DOHH2 (cell line): ENCODE measurements around the gene EGFLAM.

Source experiments
- H3F3A ChIP-seq: fragments of 200-600 bp; sonication (generic), shearing (Covaris generic); 2 replicates; pipeline ENCODE4 v1.6.0; 2016; ENCODE audit warnings: antibody characterized with exemption, mild to moderate bottlenecking; ENCODE audit not compliant: control insufficient read depth, insufficient read depth
- H3K27ac ChIP-seq: fragments of 200-600 bp; sonication (generic); 2 replicates; pipeline ENCODE4 v1.5.1; 2014; ENCODE audit warnings: low read depth, mild to moderate bottlenecking, low read length, moderate library complexity
- H3K27me3 ChIP-seq: fragments of 200-600 bp; sonication (generic); 2 replicates; pipeline ENCODE4 v1.6.1; 2014; ENCODE audit warnings: mild to moderate bottlenecking, low read length, mixed read lengths; ENCODE audit not compliant: control insufficient read depth
- H3K36me3 ChIP-seq: fragments of 200-600 bp; sonication (generic); 2 replicates; pipeline ENCODE4 v1.6.1; 2014; ENCODE audit warnings: mild to moderate bottlenecking, low read length, moderate library complexity, mixed read lengths; ENCODE audit not compliant: control insufficient read depth
- H3K4me1 ChIP-seq: fragments of 200-600 bp; sonication (generic); 2 replicates; pipeline ENCODE4 v1.6.1; 2014; ENCODE audit warnings: mild to moderate bottlenecking, low read length, mixed read lengths; ENCODE audit not compliant: control insufficient read depth
- H3K4me2 ChIP-seq: fragments of 200-600 bp; sonication (generic); 2 replicates; pipeline ENCODE4 v1.6.0; 2014; ENCODE audit warnings: mild to moderate bottlenecking, low read length, moderate library complexity
- H3K4me3 ChIP-seq: fragments of 200-600 bp; sonication (generic); 2 replicates; pipeline ENCODE4 v1.5.1; 2014; ENCODE audit warnings: mild to moderate bottlenecking, low read length, mixed read lengths
- H3K79me2 ChIP-seq: fragments of 200-600 bp; sonication (generic); 2 replicates; pipeline ENCODE4 v1.6.1; 2014; ENCODE audit warnings: mild to moderate bottlenecking, low read length, mixed read lengths; ENCODE audit not compliant: control insufficient read depth
- H3K9me2 ChIP-seq: fragments of 200-600 bp; sonication (generic); replicated peaks from 2 replicates; pipeline ENCODE4 v1.6.1; 2014; ENCODE audit warnings: mild to moderate bottlenecking, low read length, mixed read lengths; ENCODE audit not compliant: control insufficient read depth
- H3K9me3 ChIP-seq: fragments of 200-600 bp; sonication (generic); 2 replicates; pipeline ENCODE4 v1.6.1; 2014; ENCODE audit warnings: antibody characterized with exemption, low read length, mixed read lengths; ENCODE audit not compliant: control insufficient read depth, insufficient read depth
- H4K20me1 ChIP-seq: fragments of 200-600 bp; sonication (generic); 2 replicates; pipeline ENCODE4 v1.6.0; 2014; ENCODE audit warnings: low read depth, mild to moderate bottlenecking, antibody characterized with exemption, low read length, moderate library complexity; ENCODE audit not compliant: control insufficient read depth, insufficient read depth
- EZH2phosphoT487 ChIP-seq: fragments of 200-600 bp; sonication (generic); IDR thresholded peaks from 2 replicates; pipeline ENCODE4 v1.6.1; 2017; ENCODE audit warnings: borderline replicate concordance, mild to moderate bottlenecking, antibody characterized with exemption, low read length, moderate library complexity, mixed read lengths
- TF ChIP-seq, protein P1 (sequence below): fragments of 200-600 bp; sonication (generic); IDR thresholded peaks from one replicate; pipeline ENCODE4 v1.5.1; 2014; ENCODE audit warnings: antibody characterized with exemption, mild to moderate bottlenecking, low read depth, low read length; ENCODE audit not compliant: poor library complexity, severe bottlenecking

EGFLAM gene

GRCh38 chr5:38471709-38472108, 213.3 kb downstream of the EGFLAM start:
- H3K79me2 ChIP-seq = no peaks in the 10 kb centered on the region
- no peaks in the 10 kb centered on the region for H3F3A ChIP-seq
- no peaks in the 10 kb centered on the region for H3K36me3 ChIP-seq
- no peaks in the 10 kb centered on the region for H3K9me2 ChIP-seq
- H3K4me2 ChIP-seq = no peak overlapping the region
- no peak overlapping the region for H3K4me3 ChIP-seq
- no peaks in the 10 kb centered on the region for H3K4me1 ChIP-seq
- no peaks in the 10 kb centered on the region for H3K9me3 ChIP-seq
- H4K20me1 ChIP-seq = no peaks in the 10 kb centered on the region
- H3K27ac ChIP-seq = no peak overlapping the region
- no peak for TF ChIP-seq EZH2phosphoT487
- TF ChIP-seq, protein P1, sequence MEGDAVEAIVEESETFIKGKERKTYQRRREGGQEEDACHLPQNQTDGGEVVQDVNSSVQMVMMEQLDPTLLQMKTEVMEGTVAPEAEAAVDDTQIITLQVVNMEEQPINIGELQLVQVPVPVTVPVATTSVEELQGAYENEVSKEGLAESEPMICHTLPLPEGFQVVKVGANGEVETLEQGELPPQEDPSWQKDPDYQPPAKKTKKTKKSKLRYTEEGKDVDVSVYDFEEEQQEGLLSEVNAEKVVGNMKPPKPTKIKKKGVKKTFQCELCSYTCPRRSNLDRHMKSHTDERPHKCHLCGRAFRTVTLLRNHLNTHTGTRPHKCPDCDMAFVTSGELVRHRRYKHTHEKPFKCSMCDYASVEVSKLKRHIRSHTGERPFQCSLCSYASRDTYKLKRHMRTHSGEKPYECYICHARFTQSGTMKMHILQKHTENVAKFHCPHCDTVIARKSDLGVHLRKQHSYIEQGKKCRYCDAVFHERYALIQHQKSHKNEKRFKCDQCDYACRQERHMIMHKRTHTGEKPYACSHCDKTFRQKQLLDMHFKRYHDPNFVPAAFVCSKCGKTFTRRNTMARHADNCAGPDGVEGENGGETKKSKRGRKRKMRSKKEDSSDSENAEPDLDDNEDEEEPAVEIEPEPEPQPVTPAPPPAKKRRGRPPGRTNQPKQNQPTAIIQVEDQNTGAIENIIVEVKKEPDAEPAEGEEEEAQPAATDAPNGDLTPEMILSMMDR = no peak
- 0 out of 2 replicates have a peak, but pooled peaks cover 11% of the 10 kb centered on the region for H3K27me3 ChIP-seq

DNA sequence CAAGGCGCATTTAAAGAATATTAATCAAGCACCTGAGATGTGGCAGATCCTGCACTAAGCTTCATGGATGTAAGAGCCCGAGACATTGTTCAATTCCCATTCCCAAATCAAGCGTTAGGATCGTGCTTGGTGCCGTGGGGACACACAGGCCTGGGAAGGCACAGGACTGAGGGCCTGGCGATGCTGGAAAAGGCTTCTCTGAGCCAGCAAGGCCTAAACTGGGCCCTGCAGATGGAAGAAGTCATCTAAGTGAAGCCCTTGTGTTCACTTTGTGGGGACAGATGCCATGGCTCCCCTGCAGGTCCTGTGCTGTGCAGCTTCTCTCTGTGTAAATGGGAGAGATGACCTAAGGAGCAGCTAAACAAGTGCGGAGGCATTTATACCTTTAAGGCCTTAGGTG, 214.2 kb downstream of the EGFLAM start:
- Histone ChIP-seq H3K27ac (no peak overlapping the region), H3K4me3 (no peak overlapping the region), H3K27me3 (0 out of 2 replicates have a peak, but pooled peaks cover 11% of the 10 kb centered on the region), H3K9me2 (no peaks in the 10 kb centered on the region), H3F3A (no peaks in the 10 kb centered on the region), H3K4me2 (no peak overlapping the region), H4K20me1 (no peaks in the 10 kb centered on the region), H3K79me2 (no peaks in the 10 kb centered on the region), H3K4me1 (no peaks in the 10 kb centered on the region), H3K36me3 (no peaks in the 10 kb centered on the region), H3K9me3 (no peaks in the 10 kb centered on the region)
- TF ChIP-seq EZH2phosphoT487 = no peak
- TF ChIP-seq, protein P1 = no peak

DNA sequence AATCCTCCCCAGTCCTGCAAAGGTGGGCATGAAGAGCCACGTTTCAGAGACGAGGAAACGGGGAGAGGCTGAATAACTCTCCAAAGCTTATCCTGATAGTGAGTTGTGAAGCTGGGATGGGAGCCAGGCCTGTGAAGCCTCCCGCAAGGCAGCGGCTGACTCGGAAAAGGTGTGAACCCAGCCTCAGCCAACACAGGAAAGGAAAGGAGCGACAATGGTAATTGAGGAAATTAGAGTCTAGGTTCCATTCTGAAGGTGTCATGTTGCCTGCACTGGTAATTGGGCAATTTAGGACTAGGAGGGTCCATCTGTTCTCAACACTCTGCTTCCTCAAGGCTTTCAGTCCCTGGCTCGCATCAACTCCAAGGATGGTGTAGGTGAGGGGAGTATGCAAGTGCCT, 214.6 kb downstream of the EGFLAM start:
- no peak overlapping the region for H3K27ac ChIP-seq
- TF ChIP-seq, protein P1 = no peak
- TF ChIP-seq EZH2phosphoT487 = no peak
- H3K36me3 ChIP-seq = no peaks in the 10 kb centered on the region
- H3K27me3 ChIP-seq = 0 out of 2 replicates have a peak, but pooled peaks cover 11% of the 10 kb centered on the region
- H4K20me1 ChIP-seq = no peaks in the 10 kb centered on the region
- H3K4me3 ChIP-seq = no peak overlapping the region
- H3K9me2 ChIP-seq = no peaks in the 10 kb centered on the region
- no peaks in the 10 kb centered on the region for H3K9me3 ChIP-seq
- no peaks in the 10 kb centered on the region for H3K4me1 ChIP-seq
- H3F3A ChIP-seq = no peaks in the 10 kb centered on the region
- no peak overlapping the region for H3K4me2 ChIP-seq
- H3K79me2 ChIP-seq = no peaks in the 10 kb centered on the region

- Histone ChIP-seq H3F3A (no peaks in the 10 kb centered on the region), H3K9me3 (no peaks in the 10 kb centered on the region), H3K4me2 (no peak overlapping the region), H3K4me3 (no peak overlapping the region), H3K9me2 (no peaks in the 10 kb centered on the region), H4K20me1 (no peaks in the 10 kb centered on the region), H3K27me3 (peaks cover 16% of the 10 kb centered on the region), H3K36me3 (no peaks in the 10 kb centered on the region), H3K27ac (no peak overlapping the region), H3K4me1 (no peaks in the 10 kb centered on the region), H3K79me2 (no peaks in the 10 kb centered on the region)
- TF ChIP-seq, protein P1 = no peak
- TF ChIP-seq EZH2phosphoT487 = no peak
These were observed 219.8 kb downstream of the EGFLAM start for GRCh38 chr5:38478166-38478565.
